ENCODE data around the gene SC5D. TPM values are rescaled to one million over a fixed set of nuclear protein-coding genes. Genes with fewer than 3 reads are reported as not detected.

SC5D gene
- total and polyA plus RNA-seq, 4 donors, result 29.4 to 91.5 (median 44.1) TPM

DNA sequence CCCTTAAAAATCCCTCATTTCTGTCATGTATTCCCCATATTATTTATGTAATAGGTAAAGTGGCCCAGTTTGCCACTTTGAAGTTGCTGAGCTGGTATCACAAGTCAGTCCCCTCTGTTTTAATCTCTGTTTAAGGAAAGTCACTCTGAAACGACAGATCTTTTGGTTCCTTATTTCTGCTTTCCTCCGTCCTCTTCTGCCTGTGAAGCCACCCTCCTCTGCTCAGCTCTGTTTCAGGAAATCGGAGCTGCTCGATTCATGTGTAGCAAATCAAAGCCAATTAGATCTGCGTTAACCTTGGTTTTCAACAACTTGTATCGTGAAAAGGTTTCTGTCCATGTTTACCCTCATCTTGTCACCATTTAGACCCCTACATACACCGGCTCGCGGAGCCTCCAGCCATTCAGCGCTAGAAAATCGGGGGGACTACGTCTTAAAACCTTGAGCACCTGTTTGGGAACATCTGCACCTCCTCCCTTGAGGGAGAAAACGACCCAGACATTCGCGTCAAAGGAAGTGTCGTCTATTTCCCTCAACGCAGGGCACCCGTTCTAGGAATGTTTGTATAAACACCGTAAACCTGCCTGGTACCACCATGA, 576 bp upstream of the SC5D start:
- Histone ChIP-seq H3K9me3 (ENCODE audit: control insufficient read depth in 4 of 4, insufficient read depth in 3 of 4, low read length in 3 of 4) (no peaks in the 10 kb centered on the region), H3K4me1 (ENCODE audit: control insufficient read depth in 5 of 5, insufficient read depth in 5 of 5, low read length in 5 of 5) (peaks cover 0 to 14% (median 5%) of the 10 kb centered on the region in 5 donors), H3K36me3 (ENCODE audit: control insufficient read depth in 4 of 4, insufficient read depth in 4 of 4, low read length in 4 of 4) (peaks cover 0 to 6% (median 0%) of the 10 kb centered on the region in 4 donors), H3K27me3 (ENCODE audit: control insufficient read depth in 3 of 3, insufficient read depth in 3 of 3, low read length in 2 of 3) (peaks cover 0 to 2% (median 0%) of the 10 kb centered on the region in 3 donors), H3K27ac (ENCODE audit: low read depth in 1 of 2, low read length in 1 of 2) (peak overlapping the region; percentile 71 to 97), H3K4me3 (peak overlapping the region; percentile 87), H3K9ac (ENCODE audit: insufficient read depth in 1 of 2, low read length in 2 of 2) (peak overlapping the region; percentile 46 to 91)
- ATAC-seq (ENCODE audit: insufficient read depth, low FRiP score) (peak; percentile 7), DNase-seq (peak in 2 of 3 donors; percentile 23 to 39)
- WGBS, 2 donors, result 1% methylated on average over 19 of the region's 19 CpGs
- TF ChIP-seq CTCF (IDR thresholded peaks at IDR 0.05; ENCODE audit: control extremely low read depth, extremely low read depth), result no peak

DNA sequence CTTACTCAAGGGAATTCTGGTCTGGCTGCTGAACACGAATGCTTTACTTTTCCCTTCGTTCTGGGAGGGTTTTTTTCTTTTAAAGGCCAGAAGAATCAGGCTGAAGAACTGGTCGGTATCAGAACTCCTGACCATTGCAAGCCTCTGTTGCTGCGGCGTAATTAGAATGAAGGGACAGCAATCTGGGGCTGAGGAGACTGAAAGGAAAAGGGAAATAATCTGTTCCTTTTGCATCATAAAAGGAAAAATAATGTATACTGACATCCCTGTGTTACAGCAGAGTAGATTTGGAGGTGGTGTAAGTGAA, 670 bp downstream of the SC5D start:
- peak overlapping the region; percentile 79 to 97 for H3K27ac ChIP-seq (ENCODE audit: low read depth in 1 of 2, low read length in 1 of 2)
- ATAC-seq (ENCODE audit: insufficient read depth, low FRiP score), result peak; percentile 2
- no peaks in the 10 kb centered on the region for H3K9me3 ChIP-seq (ENCODE audit: control insufficient read depth in 4 of 4, insufficient read depth in 3 of 4, low read length in 3 of 4)
- no peak for DNase-seq
- H3K4me3 ChIP-seq, result peak overlapping the region; percentile 87
- peaks cover 0 to 2% (median 0%) of the 10 kb centered on the region in 3 donors for H3K27me3 ChIP-seq (ENCODE audit: control insufficient read depth in 3 of 3, insufficient read depth in 3 of 3, low read length in 2 of 3)
- TF ChIP-seq CTCF (IDR thresholded peaks at IDR 0.05; ENCODE audit: control extremely low read depth, extremely low read depth), result no peak
- 1 to 2% methylated on average over 5 of the region's 5 CpGs for WGBS, 2 donors
- peak overlapping the region; percentile 81 to 97 for H3K9ac ChIP-seq (ENCODE audit: insufficient read depth in 1 of 2, low read length in 2 of 2)
- H3K36me3 ChIP-seq (ENCODE audit: control insufficient read depth in 4 of 4, insufficient read depth in 4 of 4, low read length in 4 of 4), result peaks cover 0 to 6% (median 0%) of the 10 kb centered on the region in 4 donors
- peaks cover 0 to 14% (median 5%) of the 10 kb centered on the region in 5 donors for H3K4me1 ChIP-seq (ENCODE audit: control insufficient read depth in 5 of 5, insufficient read depth in 5 of 5, low read length in 5 of 5)

- ATAC-seq (ENCODE audit: insufficient read depth, low FRiP score) (no peak), DNase-seq (no peak)
- 89 to 90% methylated on average over 8 of the region's 8 CpGs for WGBS, 2 donors
- no peak for TF ChIP-seq CTCF (IDR thresholded peaks at IDR 0.05; ENCODE audit: control extremely low read depth, extremely low read depth)
- no peak overlapping the region for H3K27ac ChIP-seq (ENCODE audit: low read depth in 1 of 2, low read length in 1 of 2)
- no peak overlapping the region for H3K9ac ChIP-seq (ENCODE audit: insufficient read depth in 1 of 2, low read length in 2 of 2)
- no peaks in the 10 kb centered on the region for H3K9me3 ChIP-seq (ENCODE audit: control insufficient read depth in 4 of 4, insufficient read depth in 3 of 4, low read length in 3 of 4)
- peaks cover 0 to 6% (median 0%) of the 10 kb centered on the region in 4 donors for H3K36me3 ChIP-seq (ENCODE audit: control insufficient read depth in 4 of 4, insufficient read depth in 4 of 4, low read length in 4 of 4)
- H3K27me3 ChIP-seq (ENCODE audit: control insufficient read depth in 3 of 3, insufficient read depth in 3 of 3, low read length in 2 of 3), result no peaks in the 10 kb centered on the region
- H3K4me1 ChIP-seq (ENCODE audit: control insufficient read depth in 5 of 5, insufficient read depth in 5 of 5, low read length in 5 of 5), result peaks cover 0 to 14% (median 5%) of the 10 kb centered on the region in 5 donors
- no peak overlapping the region for H3K4me3 ChIP-seq
Observed at GRCh38 chr11:121295246-121296029, 2.9 kb downstream of the SC5D start.
